ENCODE measurements around the gene CABLES1.
A peak's percentile ranks its signal among the peaks of the same experiment; 100 is the strongest.

DNA sequence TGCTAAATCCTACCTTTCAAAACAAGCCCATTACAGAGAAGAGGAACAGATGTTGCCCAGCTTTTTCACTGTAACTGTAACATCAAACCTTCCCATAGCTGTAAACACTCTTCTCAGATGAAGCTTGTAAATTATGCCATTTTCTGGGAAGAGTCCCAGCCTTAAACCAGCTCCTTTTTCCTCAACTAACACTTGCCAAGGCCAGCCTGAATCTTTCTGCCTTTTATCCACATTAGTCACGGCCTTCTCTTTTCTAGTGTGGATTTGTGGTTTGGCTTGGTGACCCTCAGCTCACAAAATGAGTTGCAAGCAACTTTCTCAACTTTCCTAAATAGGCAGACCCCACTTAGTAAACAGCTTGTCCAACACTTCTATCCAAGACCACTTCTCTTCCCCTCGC is 90.2 kb downstream of the CABLES1 start:
- TF ChIP-seq, protein P1, sequence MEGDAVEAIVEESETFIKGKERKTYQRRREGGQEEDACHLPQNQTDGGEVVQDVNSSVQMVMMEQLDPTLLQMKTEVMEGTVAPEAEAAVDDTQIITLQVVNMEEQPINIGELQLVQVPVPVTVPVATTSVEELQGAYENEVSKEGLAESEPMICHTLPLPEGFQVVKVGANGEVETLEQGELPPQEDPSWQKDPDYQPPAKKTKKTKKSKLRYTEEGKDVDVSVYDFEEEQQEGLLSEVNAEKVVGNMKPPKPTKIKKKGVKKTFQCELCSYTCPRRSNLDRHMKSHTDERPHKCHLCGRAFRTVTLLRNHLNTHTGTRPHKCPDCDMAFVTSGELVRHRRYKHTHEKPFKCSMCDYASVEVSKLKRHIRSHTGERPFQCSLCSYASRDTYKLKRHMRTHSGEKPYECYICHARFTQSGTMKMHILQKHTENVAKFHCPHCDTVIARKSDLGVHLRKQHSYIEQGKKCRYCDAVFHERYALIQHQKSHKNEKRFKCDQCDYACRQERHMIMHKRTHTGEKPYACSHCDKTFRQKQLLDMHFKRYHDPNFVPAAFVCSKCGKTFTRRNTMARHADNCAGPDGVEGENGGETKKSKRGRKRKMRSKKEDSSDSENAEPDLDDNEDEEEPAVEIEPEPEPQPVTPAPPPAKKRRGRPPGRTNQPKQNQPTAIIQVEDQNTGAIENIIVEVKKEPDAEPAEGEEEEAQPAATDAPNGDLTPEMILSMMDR (conservative IDR thresholded peaks at IDR 0.05; ENCODE audit: low read depth, low read length), result no peak
- no peak for TF ChIP-seq POLR2A (IDR thresholded peaks at IDR 0.05; ENCODE audit: low read depth, low read length)
- 0 out of 2 replicates have a peak, but pooled peaks have one; percentile 19 for TF ChIP-seq SMC3 (IDR thresholded peaks at IDR 0.05; ENCODE audit: low read depth, low read length)
- peak; percentile 87 for TF ChIP-seq BHLHE40 (IDR thresholded peaks at IDR 0.05; ENCODE audit: low read depth, low read length)
- TF ChIP-seq RAD21 (IDR thresholded peaks at IDR 0.05; ENCODE audit: low read length), result peak; percentile 7; the same call in 1 of the 2 replicates
- TF ChIP-seq RFX5 (IDR thresholded peaks at IDR 0.05; ENCODE audit: low read depth, low read length), result no peak
- no peak for TF ChIP-seq MAFK (IDR thresholded peaks at IDR 0.05; ENCODE audit: low read depth, low read length)
- TF ChIP-seq MAZ (IDR thresholded peaks at IDR 0.05; ENCODE audit: borderline replicate concordance, low read depth, low read length), result no peak
- TF ChIP-seq CHD1 (IDR thresholded peaks at IDR 0.05; ENCODE audit: low read depth, low read length), result no peak
- TF ChIP-seq CEBPB (IDR thresholded peaks at IDR 0.05; ENCODE audit: low read depth, low read length), result peak; percentile 59; the same call in 1 of the 2 replicates
- TF ChIP-seq, protein P2, sequence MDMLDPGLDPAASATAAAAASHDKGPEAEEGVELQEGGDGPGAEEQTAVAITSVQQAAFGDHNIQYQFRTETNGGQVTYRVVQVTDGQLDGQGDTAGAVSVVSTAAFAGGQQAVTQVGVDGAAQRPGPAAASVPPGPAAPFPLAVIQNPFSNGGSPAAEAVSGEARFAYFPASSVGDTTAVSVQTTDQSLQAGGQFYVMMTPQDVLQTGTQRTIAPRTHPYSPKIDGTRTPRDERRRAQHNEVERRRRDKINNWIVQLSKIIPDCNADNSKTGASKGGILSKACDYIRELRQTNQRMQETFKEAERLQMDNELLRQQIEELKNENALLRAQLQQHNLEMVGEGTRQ (IDR thresholded peaks at IDR 0.05; ENCODE audit: low read depth, low read length), result no peak
- no peak for TF ChIP-seq MXI1 (IDR thresholded peaks at IDR 0.05; ENCODE audit: borderline replicate concordance, low read depth, low read length)
- peak; percentile 67 for TF ChIP-seq FOS (IDR thresholded peaks at IDR 0.05; ENCODE audit: low read depth, low read length)
